Colonic mucosa (tissue), 4 donors: ENCODE results near the gene TMEM43. TPM values are rescaled to one million over a fixed set of nuclear protein-coding genes. Genes with fewer than 3 reads are reported as not detected.

ENCODE experiments used
- DNase-seq: peaks from one replicate; pipeline ENCODE4 v3.0.0-alpha.2; 2020
- H3K27ac ChIP-seq: fragments of 200-600 bp; one replicate; pipeline ENCODE4 v1.8.0; 2021
- H3K27me3 ChIP-seq: fragments of 200-600 bp; one replicate; pipeline ENCODE4 v1.8.0; 2021
- H3K36me3 ChIP-seq: fragments of 200-600 bp; one replicate; pipeline ENCODE4 v1.8.0; 2021
- H3K4me1 ChIP-seq: fragments of 200-600 bp; one replicate; pipeline ENCODE4 v1.8.0; 2021; ENCODE audit warnings: mild to moderate bottlenecking
- H3K4me3 ChIP-seq: fragments of 200-600 bp; one replicate; pipeline ENCODE4 v1.8.0; 2021
- H3K9ac ChIP-seq, 2 donors: one replicate each; pipeline ENCODE4 v1.7.0; 2013; ENCODE audit warnings: control low read depth in 2 of 2, low read depth in 2 of 2, low read length in 2 of 2
- H3K9me3 ChIP-seq: fragments of 200-600 bp; one replicate; pipeline ENCODE4 v1.8.0; 2021
- CTCF ChIP-seq: fragments of 200-600 bp; IDR thresholded peaks from one replicate; pipeline ENCODE4 v1.8.0; 2022; ENCODE audit warnings: antibody characterized with exemption, mild to moderate bottlenecking
- intact Hi-C: fragments of 100-400 bp; cut with DNase I; formaldehyde crosslinking; loops from one replicate; pipeline ENCODE4 v1.14.1; 2022
- total RNA-seq, 2 donors: library from RNA; stranded (reverse); fragmentation: NEBNext Ultra II Directional in 1 of 2; extraction: Animal tissue kit (Norgen Biotek cat#: 25700) in 1 of 2; gene quantifications; one replicate each; pipeline ENCODE4 v1.2.1, GENCODE V29; 2021
- donor health status: healthy.
- donor health status: DM: no; HTN: no; CAD: no.
- donor health status: DM: no; HTN: no; CAD: no.

The TMEM43 gene
- total RNA-seq, 2 donors from 2014 or later: 25.4 to 31.1 TPM

- DNase-seq: no peak
- intact Hi-C loops: no loop called here
Observed at GRCh38 chr3:14135581-14135980, 10.7 kb downstream of the TMEM43 start.

GRCh38 chr3:14137004-14137403 lies 12.2 kb downstream of the TMEM43 start:
- Histone ChIP-seq H3K9me3 (no peaks in the 10 kb centered on the region), H3K36me3 (peaks cover 23% of the 10 kb centered on the region), H3K4me1 (no peaks in the 10 kb centered on the region), H3K4me3 (no peak overlapping the region), H3K27me3 (no peaks in the 10 kb centered on the region), H3K9ac (no peak overlapping the region), H3K27ac (no peak overlapping the region)
- intact Hi-C loops: no loop called here
- DNase-seq: no peak
- TF ChIP-seq CTCF: no peak

More at GRCh38 chr3:14135581-14135980, 10.7 kb downstream of the TMEM43 start:
- H3K36me3 ChIP-seq: peaks cover 28% of the 10 kb centered on the region
- no peak overlapping the region for H3K4me3 ChIP-seq
- H3K9ac ChIP-seq: no peak overlapping the region
- H3K4me1 ChIP-seq: no peaks in the 10 kb centered on the region
- no peaks in the 10 kb centered on the region for H3K9me3 ChIP-seq
- no peak for TF ChIP-seq CTCF
- no peaks in the 10 kb centered on the region for H3K27me3 ChIP-seq
- no peak overlapping the region for H3K27ac ChIP-seq

- H3K27me3 ChIP-seq: no peaks in the 10 kb centered on the region
- no peak for DNase-seq
- H3K4me3 ChIP-seq: no peak overlapping the region
- peaks cover 23% of the 10 kb centered on the region for H3K36me3 ChIP-seq
- no peaks in the 10 kb centered on the region for H3K4me1 ChIP-seq
- H3K9ac ChIP-seq: no peak overlapping the region
- no peak for TF ChIP-seq CTCF
- intact Hi-C loops: no loop called here
- H3K27ac ChIP-seq: no peak overlapping the region
- no peaks in the 10 kb centered on the region for H3K9me3 ChIP-seq
Observed at GRCh38 chr3:14137445-14137844, 12.6 kb downstream of the TMEM43 start.

- TF ChIP-seq CTCF: no peak
- no peak for DNase-seq
Observed at GRCh38 chr3:14138109-14138877, 13.4 kb downstream of the TMEM43 start.

GRCh38 chr3:14138878-14139655 lies 14.2 kb downstream of the TMEM43 start:
- intact Hi-C loops: no loop called here
- Histone ChIP-seq H3K27ac (no peak overlapping the region), H3K4me3 (no peak overlapping the region), H3K9me3 (no peaks in the 10 kb centered on the region), H3K27me3 (no peaks in the 10 kb centered on the region), H3K9ac (no peak overlapping the region), H3K36me3 (peaks cover 21% of the 10 kb centered on the region), H3K4me1 (peaks cover 2% of the 10 kb centered on the region)
- TF ChIP-seq CTCF: no peak
- DNase-seq: no peak

More at GRCh38 chr3:14138109-14138877, 13.4 kb downstream of the TMEM43 start:
- H3K4me3 ChIP-seq: no peak overlapping the region
- no peaks in the 10 kb centered on the region for H3K4me1 ChIP-seq
- intact Hi-C loops: no loop called here
- no peaks in the 10 kb centered on the region for H3K9me3 ChIP-seq
- peaks cover 23% of the 10 kb centered on the region for H3K36me3 ChIP-seq
- H3K27ac ChIP-seq: no peak overlapping the region
- no peak overlapping the region for H3K9ac ChIP-seq
- H3K27me3 ChIP-seq: no peaks in the 10 kb centered on the region
